Urinary bladder (tissue), 4 donors: ENCODE data around the gene MYCL. TPM values are rescaled to one million over a fixed set of nuclear protein-coding genes. Genes with fewer than 3 reads are reported as not detected.

ENCODE experiments used
- DNase-seq: peaks from one replicate; pipeline ENCODE4 v3.0.0-alpha.2; 2015; ENCODE audit errors: extremely low spot score
- H3K27ac ChIP-seq: one replicate; pipeline ENCODE4 v1.5.1; 2013; ENCODE audit warnings: low read depth, mild to moderate bottlenecking, moderate library complexity
- H3K36me3 ChIP-seq: one replicate; pipeline ENCODE4 v1.6.1; 2013; ENCODE audit warnings: mild to moderate bottlenecking, moderate library complexity; ENCODE audit not compliant: insufficient read depth
- H3K4me1 ChIP-seq: one replicate; pipeline ENCODE4 v1.6.1; 2013; ENCODE audit warnings: mild to moderate bottlenecking, moderate library complexity; ENCODE audit not compliant: insufficient read depth
- H3K4me3 ChIP-seq: one replicate; pipeline ENCODE4 v1.5.1; 2013; ENCODE audit warnings: low read depth, low read length
- WGBS: extraction: QIAGEN DNeasy Blood & Tissue Kit; methylation state at CpG from one replicate; pipeline ENCODE4 v1.1.7; 2013; 5-methylcytosine and 5-hydroxymethylcytosine counted together
- polyA plus RNA-seq: library from polyadenylated mRNA; stranded (reverse); fragments of 200-250 nt; gene quantifications from one replicate; pipeline ENCODE4 v1.2.3, GENCODE V29; 2013
- total RNA-seq: library from RNA; depleted of rRNA; stranded (reverse); fragments of >200 nt; gene quantifications from one replicate; pipeline ENCODE4 v1.2.3, GENCODE V29; 2014
- donor health status: healthy with polysubstance abuse.
- donor health status: healthy.

MYCL gene
- total and polyA plus RNA-seq, 2 donors = 5.5 to 35.1 TPM

GRCh38 chr1:39863177-39863576 lies 38.5 kb downstream of the MYCL start:
- Histone ChIP-seq H3K27ac (no peak overlapping the region), H3K4me1 (no peaks in the 10 kb centered on the region), H3K4me3 (no peak overlapping the region), H3K36me3 (no peaks in the 10 kb centered on the region)
- no peak for DNase-seq
- WGBS = 95% methylated on average over 5 of the region's 5 CpGs

- WGBS = 97% methylated on average over 7 of the region's 7 CpGs
- Histone ChIP-seq H3K4me3 (no peak overlapping the region), H3K27ac (no peak overlapping the region), H3K36me3 (no peaks in the 10 kb centered on the region), H3K4me1 (no peaks in the 10 kb centered on the region)
- DNase-seq = no peak
These were observed 40.7 kb downstream of the MYCL start for GRCh38 chr1:39861003-39861402.

- WGBS = 85% methylated on average over 7 of the region's 7 CpGs
- H3K36me3 ChIP-seq = no peaks in the 10 kb centered on the region
- DNase-seq = no peak
- H3K27ac ChIP-seq = peak overlapping the region; percentile 10
- no peak overlapping the region for H3K4me3 ChIP-seq
- H3K4me1 ChIP-seq = no peaks in the 10 kb centered on the region
These were observed 41.6 kb downstream of the MYCL start for GRCh38 chr1:39859859-39860812.

GRCh38 chr1:39858315-39858714 lies 43.4 kb downstream of the MYCL start:
- H3K36me3 ChIP-seq = peaks cover 5% of the 10 kb centered on the region
- DNase-seq = no peak
- no peak overlapping the region for H3K4me3 ChIP-seq
- no peak overlapping the region for H3K27ac ChIP-seq
- H3K4me1 ChIP-seq = no peaks in the 10 kb centered on the region
- 84% methylated on average over 3 of the region's 3 CpGs for whole genome bisulfite sequencing

GRCh38 chr1:39857126-39857878 lies 44.4 kb downstream of the MYCL start:
- WGBS = 88% methylated on average over 3 of the region's 3 CpGs
- H3K36me3 ChIP-seq = peaks cover 5% of the 10 kb centered on the region
- DNase-seq = no peak
- no peaks in the 10 kb centered on the region for H3K4me1 ChIP-seq
- H3K4me3 ChIP-seq = no peak overlapping the region
- H3K27ac ChIP-seq = no peak overlapping the region

- Histone ChIP-seq H3K4me1 (no peaks in the 10 kb centered on the region), H3K27ac (no peak overlapping the region), H3K4me3 (no peak overlapping the region), H3K36me3 (peaks cover 5% of the 10 kb centered on the region)
- WGBS = 96% methylated on average over 8 of the region's 8 CpGs
- no peak for DNase-seq
These were observed 47.0 kb downstream of the MYCL start for GRCh38 chr1:39854738-39855137.

- Histone ChIP-seq H3K36me3 (peaks cover 5% of the 10 kb centered on the region), H3K4me1 (no peaks in the 10 kb centered on the region), H3K27ac (no peak overlapping the region), H3K4me3 (no peak overlapping the region)
- no peak for DNase-seq
These were observed 47.4 kb downstream of the MYCL start for GRCh38 chr1:39854314-39854713.

GRCh38 chr1:39852876-39853275 lies 48.8 kb downstream of the MYCL start:
- DNase-seq = no peak
- Histone ChIP-seq H3K36me3 (peaks cover 5% of the 10 kb centered on the region), H3K4me1 (no peaks in the 10 kb centered on the region), H3K4me3 (no peak overlapping the region), H3K27ac (no peak overlapping the region)
- WGBS = 93% methylated on average over 1 of the region's 1 CpG

GRCh38 chr1:39852214-39852791 lies 49.4 kb downstream of the MYCL start:
- no peak for DNase-seq
- Histone ChIP-seq H3K36me3 (peaks cover 5% of the 10 kb centered on the region), H3K4me1 (no peaks in the 10 kb centered on the region), H3K27ac (no peak overlapping the region), H3K4me3 (no peak overlapping the region)
- WGBS = 71% methylated on average over 5 of the region's 5 CpGs

- 81% methylated on average over 3 of the region's 3 CpGs for WGBS
- Histone ChIP-seq H3K4me3 (no peak overlapping the region), H3K4me1 (no peaks in the 10 kb centered on the region), H3K27ac (peak overlapping the region; percentile 38), H3K36me3 (peaks cover 5% of the 10 kb centered on the region)
- DNase-seq = peak; percentile 83
These were observed 51.0 kb downstream of the MYCL start for GRCh38 chr1:39850606-39851216.

- no peak for DNase-seq
- no peak overlapping the region for H3K27ac ChIP-seq
- WGBS = 89% methylated on average over 1 of the region's 1 CpG
- H3K4me3 ChIP-seq = no peak overlapping the region
- H3K36me3 ChIP-seq = no peaks in the 10 kb centered on the region
- H3K4me1 ChIP-seq = no peaks in the 10 kb centered on the region
These were observed 52.5 kb downstream of the MYCL start for GRCh38 chr1:39849203-39849602.

GRCh38 chr1:39847940-39848339 lies 53.8 kb downstream of the MYCL start:
- Histone ChIP-seq H3K27ac (no peak overlapping the region), H3K36me3 (no peaks in the 10 kb centered on the region), H3K4me1 (no peaks in the 10 kb centered on the region), H3K4me3 (no peak overlapping the region)
- 94% methylated on average over 6 of the region's 6 CpGs for WGBS
- no peak for DNase-seq

- no peak overlapping the region for H3K27ac ChIP-seq
- WGBS = 97% methylated on average over 1 of the region's 1 CpG
- DNase-seq = no peak
- no peaks in the 10 kb centered on the region for H3K4me1 ChIP-seq
- no peak overlapping the region for H3K4me3 ChIP-seq
- H3K36me3 ChIP-seq = no peaks in the 10 kb centered on the region
These were observed 54.9 kb downstream of the MYCL start for GRCh38 chr1:39846796-39847195.
